Esophagus muscularis mucosa (tissue), 4 donors: Measurements from ENCODE around the gene ISG15. TPM values are rescaled to one million over a fixed set of nuclear protein-coding genes. Genes with fewer than 3 reads are reported as not detected.

Source experiments
- DNase-seq: peaks from one replicate; pipeline ENCODE4 v3.0.0-alpha.2; 2017; ENCODE audit errors: extremely low spot score
- H3K27ac ChIP-seq, 4 donors: fragments of 200-600 bp; sonication (generic); replicated peaks in 1 of 4; 1 replicate in 3 of 4; 2 replicates in 1 of 4; pipeline ENCODE4 v1.5.1; 2016 to 2019; ENCODE audit warnings: mild to moderate bottlenecking in 1 of 4
- H3K27me3 ChIP-seq, 4 donors: fragments of 200-600 bp; sonication (generic); one replicate each; pipeline versions ENCODE4 v1.5.1 to v1.6.0; 2016 to 2019
- H3K36me3 ChIP-seq, 4 donors: fragments of 200-600 bp; sonication (generic); one replicate each; pipeline ENCODE4 v1.5.1; 2016 to 2019
- H3K4me1 ChIP-seq, 4 donors: fragments of 200-600 bp; sonication (generic); one replicate each; pipeline ENCODE4 v1.5.1; 2016 to 2019
- H3K4me3 ChIP-seq, 4 donors: fragments of 200-600 bp; sonication (generic); 1 replicate in 2 of 4; 2 replicates in 2 of 4; pipeline ENCODE4 v1.5.1; 2016 to 2019; ENCODE audit warnings: mild to moderate bottlenecking in 4 of 4, moderate library complexity in 1 of 4
- H3K9me3 ChIP-seq, 4 donors: fragments of 200-600 bp; sonication (generic); 1 replicate in 3 of 4; 2 replicates in 1 of 4; pipeline ENCODE4 v1.5.1; 2016 to 2019
- EP300 ChIP-seq: sonication (generic); formaldehyde crosslinking; IDR thresholded peaks from one replicate; pipeline ENCODE4 v1.6.1; 2017; ENCODE audit warnings: antibody characterized with exemption
- POLR2A ChIP-seq: fragments of 450-650 bp; IDR thresholded peaks from one replicate; pipeline ENCODE4 v1.6.1; 2017; ENCODE audit warnings: antibody characterized with exemption, moderate library complexity, mild to moderate bottlenecking, low read depth
- POLR2AphosphoS5 ChIP-seq, 2 donors: sonication (generic); formaldehyde crosslinking; IDR thresholded peaks; one replicate each; pipeline ENCODE4 v1.6.1; 2017; ENCODE audit warnings: antibody characterized with exemption in 2 of 2
- WGBS: methylation state at CpG from one replicate; pipeline ENCODE4 v1.1.5; 2018; 5-methylcytosine and 5-hydroxymethylcytosine counted together
- intact Hi-C: fragments of 100-400 bp; cut with DNase I; formaldehyde crosslinking; loops from one replicate; pipeline ENCODE4 v1.15.1; 2023
- total RNA-seq, 4 donors: library from RNA; depleted of rRNA; stranded (reverse); fragments of >200 nt; gene quantifications; one replicate each; pipeline versions ENCODE4 v1.1.0 to v1.2.1, GENCODE V29; 2016
- TF ChIP-seq, protein P1 (sequence below), 3 experiments: fragments of 200-600 bp in 2 of 3; fragments of 450-650 bp in 1 of 3; sonication (generic) in 2 of 3; IDR thresholded peaks; one replicate each; pipeline ENCODE4 v1.5.1; 2017 to 2019; ENCODE audit warnings: antibody characterized with exemption in 3 of 3, mild to moderate bottlenecking in 2 of 3, moderate library complexity in 1 of 3

Gene ISG15
- total RNA-seq, 4 donors from 2014 or later: 39.4 to 74.9 (median 41.1) TPM

DNA sequence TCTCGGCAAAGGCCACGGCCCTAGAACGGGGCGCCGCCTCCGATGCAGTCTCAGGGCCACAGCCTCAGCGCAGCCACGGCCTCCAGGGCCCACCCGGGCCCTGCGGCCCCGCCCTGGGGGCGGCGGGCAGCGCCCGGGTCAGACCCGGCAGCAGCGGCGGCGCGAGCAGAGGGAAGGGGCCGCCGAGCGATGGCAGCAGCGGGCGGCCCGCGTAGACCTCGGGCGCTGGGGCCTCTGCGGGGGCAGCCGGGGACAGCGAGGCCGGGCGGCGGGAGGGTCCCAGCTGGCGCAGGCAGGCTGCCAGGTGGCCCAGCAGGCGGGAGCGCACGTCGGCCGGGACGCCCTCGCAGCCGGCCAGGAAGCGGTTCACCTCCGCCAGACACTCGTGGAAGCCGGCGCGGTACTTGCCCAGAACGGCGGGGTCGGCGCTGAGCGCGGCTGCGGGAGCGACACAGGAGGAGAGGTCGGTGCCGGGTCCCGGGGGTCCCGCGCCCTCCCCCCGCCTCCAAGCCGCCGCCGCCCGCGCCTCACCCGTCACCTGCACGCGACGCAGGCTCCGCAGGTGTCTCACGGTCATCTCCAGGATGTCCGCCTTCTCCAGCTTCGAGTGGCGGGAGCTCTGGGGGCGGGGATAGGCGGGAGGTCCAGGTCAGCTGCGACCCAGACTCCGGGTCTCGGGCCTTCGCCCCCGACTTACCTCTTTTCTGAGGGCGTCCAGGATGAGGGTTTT lies 14.1 kb upstream of the ISG15 start:
- WGBS: 4% methylated on average over 5 of the region's 86 CpGs
- Histone ChIP-seq H3K4me1 (peaks cover 21 to 53% (median 44%) of the 10 kb centered on the region in 4 donors), H3K27me3 (peaks cover 0 to 50% (median 0%) of the 10 kb centered on the region in 4 donors), H3K9me3 (no peaks in the 10 kb centered on the region), H3K36me3 (peaks cover 0 to 8% (median 0%) of the 10 kb centered on the region in 4 donors), H3K27ac (peak overlapping the region; percentile 97 to 100 (median 99)), H3K4me3 (peak overlapping the region; percentile 74 to 83 (median 82))
- intact Hi-C loops: no loop called here
- DNase-seq: no peak
- TF ChIP-seq EP300 (no peak), POLR2AphosphoS5 (IDR thresholded peaks at IDR 0.05) (peak in 1 of 2 donors; percentile 20), POLR2A (no peak)
- TF ChIP-seq, protein P1, sequence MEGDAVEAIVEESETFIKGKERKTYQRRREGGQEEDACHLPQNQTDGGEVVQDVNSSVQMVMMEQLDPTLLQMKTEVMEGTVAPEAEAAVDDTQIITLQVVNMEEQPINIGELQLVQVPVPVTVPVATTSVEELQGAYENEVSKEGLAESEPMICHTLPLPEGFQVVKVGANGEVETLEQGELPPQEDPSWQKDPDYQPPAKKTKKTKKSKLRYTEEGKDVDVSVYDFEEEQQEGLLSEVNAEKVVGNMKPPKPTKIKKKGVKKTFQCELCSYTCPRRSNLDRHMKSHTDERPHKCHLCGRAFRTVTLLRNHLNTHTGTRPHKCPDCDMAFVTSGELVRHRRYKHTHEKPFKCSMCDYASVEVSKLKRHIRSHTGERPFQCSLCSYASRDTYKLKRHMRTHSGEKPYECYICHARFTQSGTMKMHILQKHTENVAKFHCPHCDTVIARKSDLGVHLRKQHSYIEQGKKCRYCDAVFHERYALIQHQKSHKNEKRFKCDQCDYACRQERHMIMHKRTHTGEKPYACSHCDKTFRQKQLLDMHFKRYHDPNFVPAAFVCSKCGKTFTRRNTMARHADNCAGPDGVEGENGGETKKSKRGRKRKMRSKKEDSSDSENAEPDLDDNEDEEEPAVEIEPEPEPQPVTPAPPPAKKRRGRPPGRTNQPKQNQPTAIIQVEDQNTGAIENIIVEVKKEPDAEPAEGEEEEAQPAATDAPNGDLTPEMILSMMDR (IDR thresholded peaks at IDR 0.05): peak in 1 of 3 experiments; percentile 10

DNA sequence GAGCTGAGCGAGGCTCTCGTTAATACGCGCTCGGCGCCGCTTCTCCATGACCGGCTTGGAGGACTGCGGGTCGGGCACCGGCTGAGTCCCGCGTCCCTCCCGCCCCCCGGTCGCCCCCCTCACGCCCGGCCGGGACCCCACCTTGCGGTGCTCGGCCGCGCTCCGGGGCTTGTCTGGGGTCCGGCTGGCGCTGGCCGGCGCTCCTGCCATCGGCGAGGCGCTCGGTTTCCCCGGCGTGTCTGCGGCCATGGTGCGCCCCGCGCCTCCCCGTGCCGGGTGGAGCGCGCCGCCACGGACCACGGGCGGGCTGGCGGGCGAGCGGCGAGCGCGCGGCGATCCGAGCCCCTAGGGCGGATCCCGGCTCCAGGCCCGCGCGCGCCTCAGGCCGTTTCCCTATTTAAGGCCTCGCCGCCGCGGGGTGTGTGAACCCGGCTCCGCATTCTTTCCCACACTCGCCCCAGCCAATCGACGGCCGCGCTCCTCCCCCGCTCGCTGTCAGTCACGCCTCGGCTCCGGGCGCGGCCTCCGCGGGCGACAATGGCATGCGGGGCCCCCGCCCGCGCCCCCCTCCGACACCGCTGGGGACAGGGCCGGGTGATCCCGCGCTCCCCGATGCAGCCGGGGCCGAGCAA lies 13.5 kb upstream of the ISG15 start, which contains the start of gene HES4:
HES4 (minus strand) TSS at position 373 of the 632 bp plus-strand sequence; CDS start at position 249, 124 bp downstream.
- H3K9me3 ChIP-seq: no peaks in the 10 kb centered on the region
- peaks cover 24 to 59% (median 49%) of the 10 kb centered on the region in 4 donors for H3K4me1 ChIP-seq
- H3K36me3 ChIP-seq: peaks cover 0 to 8% (median 0%) of the 10 kb centered on the region in 4 donors
- intact Hi-C loops: no loop called here
- peak within 1 kb of the TSS; percentile 97 to 100 (median 99) for H3K27ac ChIP-seq
- TF ChIP-seq EP300: no peak
- TF ChIP-seq, protein P1 (IDR thresholded peaks at IDR 0.05): no peak
- peak; percentile 26 for TF ChIP-seq POLR2A
- peak; percentile 79 to 88 for TF ChIP-seq POLR2AphosphoS5 (IDR thresholded peaks at IDR 0.05)
- peak; percentile 96 for DNase-seq
- peaks cover 0 to 56% (median 0%) of the 10 kb centered on the region in 4 donors for H3K27me3 ChIP-seq
- H3K4me3 ChIP-seq: peak within 1 kb of the TSS; percentile 74 to 83 (median 82)
- 2% methylated on average over 11 of the region's 95 CpGs for WGBS

DNA sequence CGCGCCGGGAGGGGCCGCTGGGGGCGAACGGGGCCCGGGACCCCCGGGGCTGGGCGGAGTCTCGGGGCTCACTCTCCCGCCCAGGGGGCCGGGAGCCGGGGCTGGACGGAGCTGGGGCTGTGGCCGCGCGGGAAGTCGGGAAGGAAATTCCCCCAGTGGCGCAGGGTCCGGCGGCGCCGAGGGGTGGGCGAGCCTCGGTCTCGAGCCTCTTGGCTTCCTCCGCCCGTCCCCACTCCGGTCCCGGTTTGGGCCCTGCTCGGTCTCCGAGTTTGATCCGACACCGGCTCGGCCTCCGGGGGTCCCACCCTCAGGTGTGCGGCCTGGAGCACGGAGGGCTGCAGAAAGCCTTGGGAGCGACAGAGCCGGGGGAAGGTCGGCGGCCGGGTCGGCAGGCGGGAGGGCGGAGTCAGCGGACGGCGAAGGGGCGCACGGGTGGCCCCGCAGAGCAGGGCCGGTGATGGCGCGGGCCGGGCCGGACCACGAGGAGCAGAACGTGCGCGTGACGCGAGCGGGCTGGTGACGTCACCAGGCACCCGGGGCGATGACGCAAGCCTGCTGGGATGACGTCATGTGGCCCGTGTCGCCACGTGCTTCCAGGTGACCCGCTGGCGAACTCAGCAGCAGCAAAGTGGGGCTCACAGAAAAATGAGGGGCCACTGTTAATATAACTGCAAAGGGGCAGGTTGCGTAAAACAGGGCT lies 12.8 kb upstream of the ISG15 start:
- H3K27me3 ChIP-seq: peaks cover 0 to 59% (median 0%) of the 10 kb centered on the region in 4 donors
- peaks cover 0 to 8% (median 0%) of the 10 kb centered on the region in 4 donors for H3K36me3 ChIP-seq
- intact Hi-C loops: no loop called here
- no peak for DNase-seq
- H3K27ac ChIP-seq: peak overlapping the region; percentile 97 to 100 (median 99)
- 0% methylated on average over 6 of the region's 75 CpGs for WGBS
- H3K9me3 ChIP-seq: no peaks in the 10 kb centered on the region
- H3K4me1 ChIP-seq: peaks cover 31 to 66% (median 56%) of the 10 kb centered on the region in 4 donors
- peak overlapping the region; percentile 74 to 83 (median 82) for H3K4me3 ChIP-seq
- TF ChIP-seq EP300: peak; percentile 97
- peak; percentile 79 for TF ChIP-seq POLR2A
- TF ChIP-seq, protein P1 (IDR thresholded peaks at IDR 0.05): no peak
- TF ChIP-seq POLR2AphosphoS5 (IDR thresholded peaks at IDR 0.05): peak; percentile 94 to 95

DNA sequence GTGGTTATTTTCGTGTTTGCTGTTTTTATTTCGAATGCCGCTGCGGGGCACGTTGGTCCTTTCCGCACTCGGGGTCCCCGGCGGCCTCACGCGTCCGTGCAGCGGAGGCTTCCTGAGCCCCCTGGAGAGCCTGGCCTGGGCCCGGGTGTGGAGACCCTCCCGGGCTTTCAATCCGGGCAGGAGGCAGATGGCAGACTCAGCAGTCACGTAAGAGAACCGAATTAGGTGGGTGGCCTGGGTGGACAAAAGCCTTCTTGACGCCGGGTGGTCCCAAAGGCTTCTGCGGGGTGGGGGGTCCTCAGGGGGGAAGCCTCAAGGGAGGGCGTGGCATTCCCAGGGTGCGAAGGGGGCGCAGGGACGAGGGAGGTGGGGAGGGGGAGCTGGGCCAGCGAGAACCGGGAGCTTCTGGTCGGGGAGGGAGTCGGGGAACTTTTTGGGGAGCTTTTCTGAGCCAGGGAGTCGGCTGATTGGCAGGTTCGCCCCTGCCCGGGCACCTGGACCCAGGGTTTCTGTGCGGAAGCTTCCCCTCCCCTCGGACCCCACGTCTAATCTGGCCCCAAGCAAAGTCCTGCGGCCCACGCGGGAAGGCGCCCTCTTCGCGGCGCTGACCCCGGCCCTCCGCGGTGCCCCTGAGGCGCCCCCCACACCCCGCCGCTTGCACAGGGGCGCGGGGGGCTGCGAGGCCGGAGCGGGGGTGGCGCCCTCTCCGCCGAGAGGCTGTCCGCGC lies 12.1 kb upstream of the ISG15 start:
- Histone ChIP-seq H3K27me3 (peaks cover 0 to 65% (median 0%) of the 10 kb centered on the region in 4 donors), H3K4me1 (peaks cover 37 to 73% (median 61%) of the 10 kb centered on the region in 4 donors), H3K36me3 (peaks cover 0 to 8% (median 0%) of the 10 kb centered on the region in 4 donors), H3K27ac (peak overlapping the region; percentile 97 to 100 (median 99)), H3K9me3 (no peaks in the 10 kb centered on the region), H3K4me3 (peak overlapping the region; percentile 74 to 83 (median 82))
- no peak for DNase-seq
- intact Hi-C loops: no loop called here
- under 1% methylated on average over 19 of the region's 58 CpGs for WGBS
- TF ChIP-seq POLR2A (no peak), POLR2AphosphoS5 (IDR thresholded peaks at IDR 0.05) (no peak), EP300 (no peak)
- TF ChIP-seq, protein P1 (IDR thresholded peaks at IDR 0.05): no peak
